ENCODE results near the gene NTN5. TPM values are rescaled to one million over a fixed set of nuclear protein-coding genes. Genes with fewer than 3 reads are reported as not detected.
A peak's percentile ranks its signal among the peaks of the same experiment; 100 is the strongest.
"Not testable (repeated sequence)": the region's sequence is repeated elsewhere in the genome, so short reads cannot be mapped to it uniquely, and the experiment has no call there.

The NTN5 gene
- total RNA-seq, 1 donor from 2014 or later: not detected

DNA sequence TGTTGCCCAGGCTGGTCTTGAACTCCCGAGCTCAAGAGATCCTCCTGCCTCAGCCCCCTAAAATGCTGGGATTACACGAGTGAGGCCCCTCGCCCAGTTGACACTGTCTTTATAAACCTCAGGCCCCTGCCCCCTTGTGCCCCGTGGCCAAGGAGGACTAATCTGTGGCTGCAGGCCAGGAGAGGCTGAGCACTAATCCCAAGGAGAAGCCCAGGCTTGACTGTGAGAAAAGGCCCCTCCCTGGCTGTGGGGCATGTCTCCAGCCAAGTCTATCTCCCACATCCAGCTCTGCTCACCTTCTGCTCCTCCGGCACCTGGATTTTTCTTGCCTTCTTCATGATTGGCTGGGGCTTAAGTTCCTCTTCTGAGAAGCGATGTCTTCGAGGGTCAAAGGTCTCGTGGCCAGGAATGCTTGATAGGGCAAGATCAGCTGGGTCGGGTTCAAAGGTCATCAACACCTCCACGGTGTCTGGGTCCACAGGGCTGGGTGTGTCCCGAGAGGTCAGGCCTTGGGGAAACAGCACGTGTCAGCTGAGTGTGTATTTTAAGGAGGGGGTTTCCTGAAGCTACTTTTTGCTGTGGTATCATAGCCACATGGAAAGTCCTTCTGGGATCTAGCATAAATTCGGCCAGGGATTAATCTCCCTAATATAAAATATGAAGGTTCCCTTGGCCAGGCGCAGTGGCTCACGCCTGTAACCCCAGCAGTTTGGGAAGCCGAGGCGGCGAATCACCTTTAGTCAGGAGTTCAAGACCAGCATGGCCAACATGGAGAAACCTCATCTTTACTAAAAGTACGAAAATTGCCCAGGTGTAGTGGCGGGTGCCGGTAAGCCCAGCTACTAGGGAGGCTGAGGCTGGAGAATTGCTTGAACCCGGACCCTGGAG, 39.4 kb downstream of the NTN5 start:
- FAIRE-seq (no peak), DNase-seq (ENCODE audit: low spot score in 2 of 2) (no peak)

DNA sequence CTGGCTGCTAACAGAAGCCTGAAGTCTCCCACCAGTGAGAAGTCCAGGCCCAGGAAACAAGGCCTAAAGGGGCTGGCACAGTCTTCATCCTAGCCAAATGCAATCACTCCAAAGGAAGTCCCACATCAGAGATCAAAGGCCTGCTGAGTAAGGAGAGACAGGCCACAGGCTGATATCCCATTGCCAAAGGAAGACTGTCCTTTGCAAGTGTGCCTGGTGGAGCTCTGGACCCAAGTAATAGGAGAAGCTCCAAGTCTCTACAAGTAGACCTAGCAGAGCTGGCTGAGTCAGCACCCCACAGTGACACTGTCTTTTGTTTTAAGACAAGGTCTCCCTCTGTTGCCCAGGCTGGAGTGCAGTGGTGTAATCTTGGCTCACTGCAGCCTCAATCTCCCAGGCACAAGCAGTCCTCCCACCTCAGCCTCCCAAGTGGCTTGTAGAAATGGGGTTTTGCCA, 40.1 kb downstream of the NTN5 start:
- FAIRE-seq (no peak), DNase-seq (ENCODE audit: low spot score in 2 of 2) (no peak)

- not testable (repeated sequence) for FAIRE-seq; DNase-seq (ENCODE audit: low spot score in 2 of 2)
These were observed 40.5 kb downstream of the NTN5 start for GRCh38 chr19:48632286-48632685.

- DNase-seq (ENCODE audit: low spot score in 2 of 2) (no peak), FAIRE-seq (no peak)
These were observed 41.6 kb downstream of the NTN5 start for GRCh38 chr19:48631225-48631624.

GRCh38 chr19:48630296-48631063, 42.3 kb downstream of the NTN5 start:
- DNase-seq (ENCODE audit: low spot score in 2 of 2) (no peak), FAIRE-seq (no peak)

DNA sequence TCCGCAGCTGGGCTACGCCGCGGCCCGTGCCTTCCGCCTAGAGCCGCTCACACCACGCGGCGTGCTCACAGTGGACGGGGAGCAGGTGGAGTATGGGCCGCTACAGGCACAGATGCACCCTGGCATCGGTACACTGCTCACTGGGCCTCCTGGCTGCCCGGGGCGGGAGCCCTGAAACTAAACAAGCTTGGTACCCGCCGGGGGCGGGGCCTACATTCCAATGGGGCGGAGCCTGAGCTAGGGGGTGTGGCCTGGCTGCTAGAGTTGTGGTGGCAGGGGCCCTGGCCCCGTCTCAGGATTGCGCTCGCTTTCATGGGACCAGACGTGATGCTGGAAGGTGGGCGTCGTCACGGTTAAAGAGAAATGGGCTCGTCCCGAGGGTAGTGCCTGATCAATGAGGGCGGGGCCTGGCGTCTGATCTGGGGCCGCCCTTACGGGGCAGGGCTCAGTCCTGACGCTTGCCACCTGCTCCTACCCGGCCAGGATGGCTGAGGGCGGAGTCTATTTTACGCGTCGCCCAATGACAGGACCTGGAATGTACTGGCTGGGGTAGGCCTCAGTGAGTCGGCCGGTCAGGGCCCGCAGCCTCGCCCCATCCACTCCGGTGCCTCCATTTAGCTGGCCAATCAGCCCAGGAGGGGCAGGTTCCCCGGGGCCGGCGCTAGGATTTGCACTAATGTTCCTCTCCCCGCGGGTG, 43.1 kb downstream of the NTN5 start:
- FAIRE-seq (no peak), DNase-seq (ENCODE audit: low spot score in 2 of 2) (peak in 1 of 2 donors; percentile 63)

DNA sequence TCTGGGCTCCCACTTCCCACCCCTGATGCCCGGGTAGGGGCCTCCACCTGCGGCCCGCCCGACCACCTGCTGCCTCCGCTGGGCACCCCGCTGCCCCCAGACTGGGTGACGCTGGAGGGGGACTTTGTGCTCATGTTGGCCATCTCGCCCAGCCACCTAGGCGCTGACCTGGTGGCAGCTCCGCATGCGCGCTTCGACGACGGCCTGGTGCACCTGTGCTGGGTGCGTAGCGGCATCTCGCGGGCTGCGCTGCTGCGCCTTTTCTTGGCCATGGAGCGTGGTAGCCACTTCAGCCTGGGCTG, 43.6 kb downstream of the NTN5 start:
- FAIRE-seq (no peak), DNase-seq (ENCODE audit: low spot score in 2 of 2) (no peak)

DNA sequence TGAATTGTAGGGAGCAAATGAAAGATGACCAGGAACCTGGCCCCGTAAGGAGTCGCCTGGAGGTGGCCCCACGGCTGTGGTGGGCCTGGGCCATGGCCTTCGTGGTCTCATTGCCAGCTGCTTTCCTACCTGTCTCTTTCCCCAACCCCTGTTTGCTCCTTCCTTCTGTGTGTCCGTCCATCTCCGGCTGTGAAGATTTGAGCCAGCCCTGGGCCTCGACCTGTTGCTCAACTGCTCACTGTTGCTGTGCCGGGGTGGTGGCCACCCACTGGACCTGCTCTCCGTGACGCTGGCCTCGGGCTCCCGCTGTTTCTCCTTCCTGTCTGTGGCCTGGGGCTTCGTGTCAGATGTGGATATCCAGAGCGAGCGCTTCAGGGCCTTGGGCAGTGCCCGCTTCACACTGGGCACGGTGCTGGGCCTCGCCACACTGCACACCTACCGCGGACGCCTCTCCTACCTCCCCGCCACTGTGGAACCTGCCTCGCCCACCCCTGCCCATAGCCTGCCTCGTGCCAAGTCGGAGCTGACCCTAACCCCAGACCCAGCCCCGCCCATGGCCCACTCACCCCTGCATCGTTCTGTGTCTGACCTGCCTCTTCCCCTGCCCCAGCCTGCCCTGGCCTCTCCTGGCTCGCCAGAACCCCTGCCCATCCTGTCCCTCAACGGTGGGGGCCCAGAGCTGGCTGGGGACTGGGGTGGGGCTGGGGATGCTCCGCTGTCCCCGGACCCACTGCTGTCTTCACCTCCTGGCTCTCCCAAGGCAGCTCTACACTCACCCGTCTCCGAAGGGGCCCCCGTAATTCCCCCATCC, 44.1 kb downstream of the NTN5 start:
- FAIRE-seq (no peak), DNase-seq (ENCODE audit: low spot score in 2 of 2) (no peak)

DNA sequence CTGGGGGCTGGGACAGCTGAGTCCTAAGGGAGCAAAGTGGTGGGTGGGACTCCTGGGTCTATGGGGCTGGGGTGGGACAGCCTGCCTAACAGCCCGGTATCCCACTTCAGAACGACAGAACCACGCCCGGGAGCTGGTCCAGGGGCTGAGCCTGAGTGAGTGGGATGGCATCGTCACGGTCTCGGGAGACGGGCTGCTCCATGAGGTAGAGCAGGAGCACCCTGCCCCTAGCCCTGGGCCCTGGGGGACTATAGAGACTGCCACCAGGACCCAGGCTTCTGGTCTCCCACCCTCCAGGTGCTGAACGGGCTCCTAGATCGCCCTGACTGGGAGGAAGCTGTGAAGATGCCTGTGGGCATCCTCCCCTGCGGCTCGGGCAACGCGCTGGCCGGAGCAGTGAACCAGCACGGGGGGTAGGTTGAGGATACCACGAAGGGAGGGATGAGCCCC, 44.9 kb downstream of the NTN5 start:
- no peak for DNase-seq (ENCODE audit: low spot score in 2 of 2)

GRCh38 chr19:48627201-48627864, 45.5 kb downstream of the NTN5 start:
- FAIRE-seq: no peak
- DNase-seq (ENCODE audit: low spot score in 2 of 2): no peak

More for the DNA sequence above, 44.9 kb downstream of the NTN5 start:
- no peak for FAIRE-seq

- FAIRE-seq (no peak), DNase-seq (ENCODE audit: low spot score in 2 of 2) (no peak)
These were observed 46.9 kb downstream of the NTN5 start for GRCh38 chr19:48625891-48626327.

DNA sequence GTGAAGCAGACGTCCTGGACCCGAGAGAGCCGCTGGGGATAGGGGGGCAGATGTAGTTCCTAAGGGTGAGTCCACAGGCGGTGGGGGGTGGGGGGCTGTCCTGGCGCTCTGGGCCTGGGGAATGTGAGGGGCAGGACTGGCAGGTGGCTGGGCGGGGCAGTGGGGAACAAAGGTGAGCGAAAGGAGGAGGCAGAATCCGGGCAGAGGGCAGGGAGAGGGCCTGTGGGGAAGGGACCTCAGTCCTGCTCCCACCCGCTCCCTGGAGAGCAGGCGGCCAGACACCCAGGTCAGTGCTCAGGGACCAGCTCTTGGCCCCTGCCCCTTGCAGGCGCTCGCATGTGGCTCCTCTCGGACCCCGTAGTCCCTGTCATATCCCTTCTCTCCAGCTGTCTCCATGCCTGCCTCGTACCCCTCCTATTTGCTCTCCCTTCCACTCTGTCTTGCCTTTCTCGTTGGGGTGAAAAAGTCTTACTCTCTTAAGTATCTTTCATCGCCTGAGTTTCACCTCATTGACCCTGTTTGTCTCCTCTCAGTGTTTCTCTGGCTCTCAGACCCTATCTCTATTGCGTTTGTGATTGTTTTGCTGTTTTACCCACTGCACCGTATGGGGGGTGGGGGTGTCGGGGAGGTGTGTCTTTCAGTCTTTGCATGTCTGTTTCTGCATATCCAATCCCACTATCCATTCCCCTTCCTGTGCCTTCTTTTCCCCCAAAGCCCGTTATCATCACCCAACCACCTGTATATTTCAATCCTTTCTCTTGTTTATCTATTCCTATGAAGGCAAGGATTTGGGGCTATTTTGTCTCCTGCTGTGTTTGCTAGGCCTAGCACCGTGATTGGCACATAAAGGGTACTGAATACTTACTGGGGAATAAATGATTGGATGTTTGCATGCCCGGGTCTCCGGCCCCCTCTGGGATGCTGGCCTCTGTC, 47.8 kb downstream of the NTN5 start:
- FAIRE-seq (no peak), DNase-seq (ENCODE audit: low spot score in 2 of 2) (no peak)

DNA sequence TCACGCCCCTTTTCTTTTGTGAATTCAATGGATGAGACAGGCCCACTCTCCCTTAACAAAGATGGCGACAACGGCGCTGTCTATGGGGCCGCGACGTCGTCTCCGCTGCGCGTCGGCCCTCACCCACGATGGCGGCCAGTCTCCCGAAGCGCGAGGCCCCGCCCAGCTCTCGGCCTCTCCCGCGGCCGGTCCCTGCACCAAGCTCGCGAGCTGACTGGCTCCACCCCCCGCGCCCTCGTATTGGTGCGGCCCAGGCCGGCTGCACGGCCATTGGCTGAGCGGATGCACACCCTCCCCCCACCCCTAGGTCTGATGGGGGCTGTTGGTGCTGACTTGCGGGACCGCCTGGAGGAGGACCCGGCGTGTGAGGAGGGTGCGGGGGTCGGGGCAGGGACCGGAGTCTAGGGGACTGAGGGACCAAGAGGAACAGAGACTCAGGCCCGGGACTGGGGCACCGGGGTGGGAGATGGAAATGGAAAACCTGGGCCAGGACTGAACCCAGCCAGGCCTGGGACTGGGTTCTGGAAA, 48.7 kb downstream of the NTN5 start:
- no peak for FAIRE-seq
- DNase-seq (ENCODE audit: low spot score in 2 of 2): peak; percentile 91 to 95

DNA sequence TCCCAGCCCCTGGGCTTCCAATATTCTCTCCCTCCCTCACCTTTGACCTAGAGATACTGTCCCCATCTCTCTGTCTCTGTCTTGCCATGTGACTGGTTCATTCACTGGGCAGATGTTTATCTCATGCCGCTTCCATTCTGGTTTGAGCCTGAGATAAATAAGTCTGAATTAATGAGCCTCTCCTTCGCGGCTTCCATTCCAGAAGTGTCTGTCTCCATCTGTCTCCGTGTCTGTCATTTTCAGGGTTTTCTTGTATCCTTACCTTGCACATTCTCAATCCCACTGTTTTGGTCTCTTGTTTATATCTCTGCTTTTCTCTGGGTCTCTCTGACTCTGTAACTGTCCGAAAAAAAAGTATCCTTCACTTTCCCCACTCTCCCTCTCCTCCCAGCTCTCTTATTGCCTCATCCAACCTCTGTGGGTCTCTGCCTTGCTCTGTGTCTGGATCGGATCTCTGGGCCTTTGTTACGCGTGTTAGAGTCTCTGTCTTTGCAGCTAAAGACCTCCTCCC, 49.2 kb downstream of the NTN5 start:
- FAIRE-seq: no peak

GRCh38 chr19:48619692-48620585, 52.9 kb downstream of the NTN5 start:
- FAIRE-seq: no peak
- no peak for DNase-seq (ENCODE audit: low spot score in 2 of 2)

More for the DNA sequence above, 49.2 kb downstream of the NTN5 start:
- DNase-seq (ENCODE audit: low spot score in 2 of 2): no peak

DNA sequence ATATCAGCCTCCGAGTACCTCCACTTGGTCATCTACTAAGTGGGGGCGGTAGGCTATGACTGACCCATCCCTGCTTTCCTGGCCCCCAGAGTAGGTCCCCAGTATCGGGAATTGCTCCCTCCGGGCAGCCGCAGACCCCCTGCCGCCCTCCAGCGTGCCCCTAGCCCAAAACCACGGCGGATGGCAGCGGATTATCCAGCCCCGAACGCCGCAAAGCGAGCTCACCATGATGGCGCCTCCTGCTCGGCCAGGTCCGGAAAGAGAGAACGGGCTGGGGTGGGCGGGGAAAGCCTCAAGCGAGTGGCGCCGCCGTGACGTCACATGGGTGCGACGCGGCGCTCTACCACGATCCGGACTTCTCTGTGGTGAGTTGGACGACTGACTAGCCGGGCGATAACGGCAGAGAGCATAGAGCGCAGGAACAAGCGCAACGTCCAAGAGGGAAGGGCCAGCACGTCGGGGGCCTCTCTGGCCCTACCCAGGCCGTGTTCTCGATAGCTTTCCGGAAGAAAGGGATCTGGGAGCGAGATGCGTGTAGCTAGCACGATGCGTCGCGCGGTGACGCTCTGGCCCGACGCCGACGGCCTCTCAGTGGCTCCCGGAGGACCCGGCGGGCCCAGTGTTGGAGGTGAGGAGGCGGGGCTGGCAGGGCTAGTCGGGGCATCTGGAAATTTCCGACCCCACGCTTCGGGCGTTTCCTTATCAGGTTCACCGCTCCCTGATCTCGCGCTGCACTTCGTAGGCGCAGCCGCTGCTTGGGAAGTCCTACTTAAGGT, 53.7 kb downstream of the NTN5 start, which contains the start of the genes RPL18 and SPHK2:
RPL18 (minus strand) TSS at position 263 of the 776 bp plus-strand sequence; CDS start at position 228, 35 bp downstream.
SPHK2 (plus strand) TSS at position 591 of the 776 bp plus-strand sequence. CDS start 1,009 bp downstream, outside the sequence.
- peak; percentile 10 for FAIRE-seq
- DNase-seq (ENCODE audit: low spot score in 2 of 2): peak; percentile 97 to 99
